GM10266 (cell line): ENCODE data around the gene KCNA10.

Experiments used
- DNase-seq: peaks from one replicate; pipeline ENCODE4 v3.0.0; 2012; ENCODE audit errors: extremely low spot score
- CTCF ChIP-seq: IDR thresholded peaks from 2 replicates; pipeline ENCODE4 v1.5.1; 2012; ENCODE audit warnings: mild to moderate bottlenecking, low read depth; ENCODE audit not compliant: control insufficient read depth, insufficient read depth; ENCODE audit errors: missing control alignments

Gene KCNA10

GRCh38 chr1:110545492-110545891 is 26.5 kb upstream of the KCNA10 start:
- DNase-seq: no peak
- no peak for TF ChIP-seq CTCF

- no peak for TF ChIP-seq CTCF
- no peak for DNase-seq
These were observed 25.8 kb upstream of the KCNA10 start for GRCh38 chr1:110544753-110545152.

GRCh38 chr1:110542725-110543124 is 23.8 kb upstream of the KCNA10 start:
- DNase-seq: peak; percentile 37
- no peak for TF ChIP-seq CTCF

GRCh38 chr1:110541906-110542395 is 23.0 kb upstream of the KCNA10 start:
- DNase-seq: no peak
- no peak for TF ChIP-seq CTCF

GRCh38 chr1:110540891-110541685 is 22.1 kb upstream of the KCNA10 start:
- DNase-seq: no peak
- no peak for TF ChIP-seq CTCF

- TF ChIP-seq CTCF: no peak
- no peak for DNase-seq
These were observed 19.9 kb upstream of the KCNA10 start for GRCh38 chr1:110538921-110539320.

- no peak for DNase-seq
- no peak for TF ChIP-seq CTCF
These were observed 19.1 kb upstream of the KCNA10 start for GRCh38 chr1:110538075-110538474.
